K562 (cell line): ENCODE measurements around the gene ARHGEF3. TPM values are rescaled to one million over a fixed set of nuclear protein-coding genes. Genes with fewer than 3 reads are reported as not detected.

Experiments
- ATAC-seq: fragments of 200-7000 bp; cut with Tn5 transposase; 3 replicates; pipeline ENCODE4 v1.9.1; 2020; ENCODE audit warnings: moderate library complexity
- BruUV-seq: library from RNA; stranded (reverse); fragments of 400-500 nt; replicated peaks from 2 replicates; lab custom pipeline; 2021; lab: Mats Ljungman, UMichigan
- CTCF ChIA-PET: fragments of 300-600 bp; formaldehyde crosslinking; extraction: SDS; loops from one replicate; lab custom pipeline; 2021; ENCODE audit warnings: low intra/inter-chr PET ratio; lab: Yijun Ruan, JAX
- POLR2A ChIA-PET: fragments of 300-600, 350-650 bp; sonication (Branson Sonifier 250); formaldehyde crosslinking; extraction: SDS; loops from one replicate; lab custom pipeline; 2021; ENCODE audit warnings: antibody characterized with exemption, inconsistent platforms; lab: Yijun Ruan, JAX
- DNase-seq, 4 experiments: peaks; one replicate each; pipeline versions ENCODE4 v3.0.0 to v3.0.0-alpha.2; 2011 to 2018; ENCODE audit warnings: low spot score in 3 of 4, mixed read lengths in 3 of 4; ENCODE audit errors: extremely low read depth in 1 of 4
- FAIRE-seq: peaks from 2 replicates; lab custom pipeline; 2011; peaks lifted over from hg19 to GRCh38; lab: Jason Lieb, UNC
- H2AFZ ChIP-seq: 2 replicates; pipeline ENCODE4 v1.6.0; 2011; ENCODE audit warnings: low read depth, low read length, control low read depth, inconsistent platforms
- H3K27ac ChIP-seq: fragments of 200-600 bp; 3 replicates; pipeline ENCODE4 v1.8.0; 2011; ENCODE audit warnings: low read depth, mild to moderate bottlenecking, control low read depth, inconsistent platforms, low read length, moderate library complexity, mixed read lengths; ENCODE audit errors: extremely low read depth
- H3K27me3 ChIP-seq, 2 experiments: fragments of 300-600 bp in 1 of 2; 2 replicates in 1 of 2; 3 replicates in 1 of 2; pipeline versions ENCODE4 v1.6.0 to v1.8.0; 2011; ENCODE audit warnings: inconsistent platforms in 2 of 2, low read length in 2 of 2, mild to moderate bottlenecking in 1 of 2, mixed read lengths in 1 of 2, moderate library complexity in 1 of 2; ENCODE audit not compliant: control insufficient read depth in 2 of 2, insufficient read depth in 2 of 2
- H3K36me3 ChIP-seq: fragments of 300-600 bp; 3 replicates; pipeline ENCODE4 v1.8.0; 2011; ENCODE audit warnings: mild to moderate bottlenecking, low read length, inconsistent platforms; ENCODE audit not compliant: control insufficient read depth, insufficient read depth
- H3K4me1 ChIP-seq, 2 experiments: fragments of 200-600 bp in 1 of 2; replicated peaks in 1 of 2; 2 replicates in 1 of 2; 3 replicates in 1 of 2; pipeline versions ENCODE4 v1.5.1 to v1.8.0; 2011; ENCODE audit warnings: inconsistent platforms in 2 of 2, low read length in 2 of 2, mild to moderate bottlenecking in 1 of 2, mixed read lengths in 1 of 2, moderate library complexity in 1 of 2; ENCODE audit not compliant: control insufficient read depth in 2 of 2, insufficient read depth in 2 of 2
- H3K4me2 ChIP-seq: 2 replicates; pipeline ENCODE4 v1.6.1; 2011; ENCODE audit warnings: low read length, control low read depth, inconsistent platforms, mixed read lengths; ENCODE audit not compliant: insufficient read depth
- H3K4me3 ChIP-seq: fragments of 200-600 bp; sonication (generic), shearing (Covaris generic); 2 replicates; pipeline ENCODE4 v1.5.1; 2016; ENCODE audit warnings: control low read depth, inconsistent platforms
- H3K79me2 ChIP-seq: fragments of 200-600 bp; 3 replicates; pipeline ENCODE4 v1.8.0; 2011; ENCODE audit warnings: low read length, inconsistent platforms; ENCODE audit not compliant: control insufficient read depth, insufficient read depth
- H3K9ac ChIP-seq, 2 experiments: 2 replicates each; pipeline versions ENCODE4 v1.6.0 to v1.6.1; 2011; ENCODE audit warnings: low read depth in 2 of 2, low read length in 2 of 2, control low read depth in 1 of 2, inconsistent platforms in 1 of 2, mild to moderate bottlenecking in 1 of 2, mixed read lengths in 1 of 2; ENCODE audit not compliant: insufficient read depth in 1 of 2
- H3K9me1 ChIP-seq: one replicate; pipeline ENCODE4 v1.6.0; 2011; ENCODE audit warnings: inconsistent platforms, mild to moderate bottlenecking, low read length, moderate library complexity; ENCODE audit not compliant: control insufficient read depth, insufficient read depth
- H3K9me3 ChIP-seq: replicated peaks from 2 replicates; pipeline ENCODE4 v1.5.1; 2011; ENCODE audit warnings: low read depth, low read length, inconsistent platforms; ENCODE audit not compliant: control insufficient read depth, insufficient read depth
- H4K20me1 ChIP-seq: replicated peaks from 2 replicates; pipeline ENCODE4 v1.6.1; 2011; ENCODE audit warnings: low read length, inconsistent platforms, mixed read lengths; ENCODE audit not compliant: control insufficient read depth, insufficient read depth
- EZH2 ChIP-seq: IDR thresholded peaks from 2 replicates; pipeline ENCODE4 v1.6.1; 2012; ENCODE audit warnings: low read depth, mild to moderate bottlenecking, inconsistent platforms, low read length, borderline replicate concordance
- HOMEZ ChIP-seq: fragments of 250-450 bp; sonication (Bioruptor Pico); IDR thresholded peaks from 2 replicates; pipeline ENCODE4 v1.4.0; 2020; ENCODE audit warnings: mild to moderate bottlenecking, moderate library complexity
- MTA2 ChIP-seq: fragments of 450-650 bp; IDR thresholded peaks from 2 replicates; pipeline ENCODE4 v1.6.1; 2016; ENCODE audit warnings: low read depth
- SRSF1 ChIP-seq: fragments of 200-400 bp; formaldehyde crosslinking; IDR thresholded peaks from 2 replicates; pipeline ENCODE4 v1.6.1; 2017; ENCODE audit warnings: mild to moderate bottlenecking, low read depth, low read length, moderate library complexity
- ZBED1 ChIP-seq: IDR thresholded peaks from 2 replicates; pipeline ENCODE4 v1.6.1; 2014
- ZNF12 ChIP-seq: sonication (generic); formaldehyde crosslinking; IDR thresholded peaks from 2 replicates; pipeline ENCODE4 v1.4.0; 2020; ENCODE audit warnings: mild to moderate bottlenecking, missing genetic modification reagents
- WGBS: fragments of 100-300 bp; shearing (Covaris generic); methylation state at CpG from one replicate; pipeline ENCODE4 v1.1.6; 2016; ENCODE audit warnings: low coverage, mixed read lengths; ENCODE audit not compliant: insufficient coverage; ENCODE audit errors: missing lambda C conversion rate; 5-methylcytosine and 5-hydroxymethylcytosine counted together
- in situ Hi-C: fragments of 300-500 bp; cut with MboI; formaldehyde crosslinking; loops from 4 replicates; pipeline ENCODE4 v1.15.0; 2018; ENCODE audit warnings: inconsistent platforms, mixed read lengths
- intact Hi-C: fragments of 100-400 bp; cut with micrococcal nuclease; formaldehyde crosslinking; loops from 2 replicates; pipeline ENCODE4 v1.14.2; 2022
- polyA plus RNA-seq, 8 experiments: library from polyadenylated mRNA; depleted of rRNA in 4 of 8; stranded (reverse) in 5 of 8; unstranded in 3 of 8; fragments of >200 nt; fragmentation: Nextera tagmentation in 2 of 8; fragmentation: Illumina TruSeq in 1 of 8; extraction: Ambion mirVana in 2 of 8; extraction: Trizol in 1 of 8; gene quantifications; 2 replicates each; pipeline versions ENCODE4 v1.2.1 to v1.2.3, GENCODE V29; 2011 to 2014; ENCODE audit warnings: inconsistent platforms in 1 of 8, missing spikeins in 1 of 8
- total RNA-seq, 7 experiments: library from RNA; depleted of rRNA in 6 of 7; stranded (reverse); fragments of >200 nt in 6 of 7; fragmentation: Illumina TruSeq in 2 of 7; extraction: Trizol in 2 of 7; gene quantifications; 2 replicates each; pipeline versions ENCODE4 v1.2.1 to v1.2.3, GENCODE V29; 2011 to 2021; ENCODE audit warnings: low replicate concordance in 1 of 7

The ARHGEF3 gene
- total and polyA plus RNA-seq, 9 of the 15 experiments (the other 6 are each of a cell fraction or from before 2014, with no cell fraction given) = 0.77 to 2.7 (median 1.4) TPM

- Histone ChIP-seq H3K9me1 (no peaks in the 10 kb centered on the region), H3K79me2 (no peaks in the 10 kb centered on the region), H3K4me1 (no peaks in the 10 kb centered on the region), H3K9me3 (no peaks in the 10 kb centered on the region), H3K27ac (no peak overlapping the region), H4K20me1 (no peaks in the 10 kb centered on the region), H3K36me3 (no peaks in the 10 kb centered on the region), H3K27me3 (no peaks in the 10 kb centered on the region), H2AFZ (no peak overlapping the region), H3K4me3 (no peak overlapping the region), H3K4me2 (no peak overlapping the region), H3K9ac (no peak overlapping the region)
- intact Hi-C loops = no loop called here
- DNase-seq = no peak
- POLR2A ChIA-PET = interaction anchor here (0.6 kb wide), 1 partner anchor 60 kb away, joined by 3 read pairs; no protein-coding TSS in a partner anchor
- in situ Hi-C loops = no loop called here
- ATAC-seq = no peak
- FAIRE-seq = no peak
- TF ChIP-seq ZNF12 (CRISPR knock-in tag) (no peak), HOMEZ (no peak), MTA2 (no peak), ZBED1 (no peak), EZH2 (no peak), SRSF1 (no peak)
- CTCF ChIA-PET = no interaction called here
- WGBS = 33% methylated on average over 7 of the region's 8 CpGs
- BruUV-seq = no TSS peak
Observed at GRCh38 chr3:56732109-56732508, 69.6 kb downstream of the ARHGEF3 start.
